ENCODE measurements around the gene HS6ST2.

DNA sequence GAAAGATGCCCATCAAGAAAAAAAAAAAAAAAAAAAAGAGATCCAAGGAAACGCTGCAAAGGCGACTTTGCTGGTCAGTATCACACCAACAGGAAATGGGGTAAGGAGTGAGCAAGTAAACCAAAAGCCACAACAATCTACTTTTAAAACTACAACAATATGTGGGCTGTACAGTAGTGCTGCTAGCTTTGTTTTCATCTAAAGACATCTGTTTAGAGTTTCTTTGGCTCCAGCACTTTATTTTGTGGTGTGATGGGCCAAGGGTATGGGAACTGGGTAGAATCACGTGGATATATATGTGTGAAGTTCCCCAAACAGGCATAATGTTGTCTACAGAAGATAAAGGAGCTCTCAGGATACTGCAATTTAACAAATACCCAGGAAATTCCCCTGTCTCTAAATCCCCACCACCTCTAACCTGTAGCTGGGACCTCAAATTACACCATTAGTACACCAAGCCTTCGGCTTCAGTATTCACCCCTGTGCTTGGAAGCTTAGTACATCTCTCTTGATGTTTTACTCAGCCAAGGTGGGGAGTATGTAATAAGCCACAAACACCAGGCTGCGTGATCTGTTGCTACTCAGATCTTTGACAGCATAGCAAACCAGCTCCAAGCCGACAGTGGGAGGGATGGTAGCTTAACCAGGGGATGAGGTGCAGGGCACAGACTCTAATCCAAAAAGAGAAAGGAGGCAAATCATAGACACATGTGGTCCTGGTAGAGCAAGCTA lies 207.9 kb downstream of the HS6ST2 start:
- TF ChIP-seq, protein P1, sequence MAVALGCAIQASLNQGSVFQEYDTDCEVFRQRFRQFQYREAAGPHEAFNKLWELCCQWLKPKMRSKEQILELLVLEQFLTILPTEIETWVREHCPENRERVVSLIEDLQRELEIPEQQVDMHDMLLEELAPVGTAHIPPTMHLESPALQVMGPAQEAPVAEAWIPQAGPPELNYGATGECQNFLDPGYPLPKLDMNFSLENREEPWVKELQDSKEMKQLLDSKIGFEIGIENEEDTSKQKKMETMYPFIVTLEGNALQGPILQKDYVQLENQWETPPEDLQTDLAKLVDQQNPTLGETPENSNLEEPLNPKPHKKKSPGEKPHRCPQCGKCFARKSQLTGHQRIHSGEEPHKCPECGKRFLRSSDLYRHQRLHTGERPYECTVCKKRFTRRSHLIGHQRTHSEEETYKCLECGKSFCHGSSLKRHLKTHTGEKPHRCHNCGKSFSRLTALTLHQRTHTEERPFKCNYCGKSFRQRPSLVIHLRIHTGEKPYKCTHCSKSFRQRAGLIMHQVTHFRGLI (tag by site-specific recombination; IDR thresholded peaks at IDR 0.05) = no peak
- TF ChIP-seq ZNF266 (tag by site-specific recombination; IDR thresholded peaks at IDR 0.05; ENCODE audit: low read depth) (no peak), ZNF24 (tag by site-specific recombination; IDR thresholded peaks at IDR 0.05) (no peak), CTCF (tag by site-specific recombination; IDR thresholded peaks at IDR 0.05) (no peak), ZNF202 (tag by site-specific recombination; IDR thresholded peaks at IDR 0.05; ENCODE audit: borderline replicate concordance) (no peak), ZBTB7A (tag by site-specific recombination; IDR thresholded peaks at IDR 0.05; ENCODE audit: low read depth) (no peak), ZNF423 (tag by site-specific recombination; IDR thresholded peaks at IDR 0.05) (no peak), ZNF324 (tag by site-specific recombination; IDR thresholded peaks at IDR 0.05) (no peak)
- TF ChIP-seq, protein P2, sequence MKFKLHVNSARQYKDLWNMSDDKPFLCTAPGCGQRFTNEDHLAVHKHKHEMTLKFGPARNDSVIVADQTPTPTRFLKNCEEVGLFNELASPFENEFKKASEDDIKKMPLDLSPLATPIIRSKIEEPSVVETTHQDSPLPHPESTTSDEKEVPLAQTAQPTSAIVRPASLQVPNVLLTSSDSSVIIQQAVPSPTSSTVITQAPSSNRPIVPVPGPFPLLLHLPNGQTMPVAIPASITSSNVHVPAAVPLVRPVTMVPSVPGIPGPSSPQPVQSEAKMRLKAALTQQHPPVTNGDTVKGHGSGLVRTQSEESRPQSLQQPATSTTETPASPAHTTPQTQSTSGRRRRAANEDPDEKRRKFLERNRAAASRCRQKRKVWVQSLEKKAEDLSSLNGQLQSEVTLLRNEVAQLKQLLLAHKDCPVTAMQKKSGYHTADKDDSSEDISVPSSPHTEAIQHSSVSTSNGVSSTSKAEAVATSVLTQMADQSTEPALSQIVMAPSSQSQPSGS (tag by site-specific recombination; IDR thresholded peaks at IDR 0.05; ENCODE audit: low read depth) = no peak
- TF ChIP-seq, protein P3, sequence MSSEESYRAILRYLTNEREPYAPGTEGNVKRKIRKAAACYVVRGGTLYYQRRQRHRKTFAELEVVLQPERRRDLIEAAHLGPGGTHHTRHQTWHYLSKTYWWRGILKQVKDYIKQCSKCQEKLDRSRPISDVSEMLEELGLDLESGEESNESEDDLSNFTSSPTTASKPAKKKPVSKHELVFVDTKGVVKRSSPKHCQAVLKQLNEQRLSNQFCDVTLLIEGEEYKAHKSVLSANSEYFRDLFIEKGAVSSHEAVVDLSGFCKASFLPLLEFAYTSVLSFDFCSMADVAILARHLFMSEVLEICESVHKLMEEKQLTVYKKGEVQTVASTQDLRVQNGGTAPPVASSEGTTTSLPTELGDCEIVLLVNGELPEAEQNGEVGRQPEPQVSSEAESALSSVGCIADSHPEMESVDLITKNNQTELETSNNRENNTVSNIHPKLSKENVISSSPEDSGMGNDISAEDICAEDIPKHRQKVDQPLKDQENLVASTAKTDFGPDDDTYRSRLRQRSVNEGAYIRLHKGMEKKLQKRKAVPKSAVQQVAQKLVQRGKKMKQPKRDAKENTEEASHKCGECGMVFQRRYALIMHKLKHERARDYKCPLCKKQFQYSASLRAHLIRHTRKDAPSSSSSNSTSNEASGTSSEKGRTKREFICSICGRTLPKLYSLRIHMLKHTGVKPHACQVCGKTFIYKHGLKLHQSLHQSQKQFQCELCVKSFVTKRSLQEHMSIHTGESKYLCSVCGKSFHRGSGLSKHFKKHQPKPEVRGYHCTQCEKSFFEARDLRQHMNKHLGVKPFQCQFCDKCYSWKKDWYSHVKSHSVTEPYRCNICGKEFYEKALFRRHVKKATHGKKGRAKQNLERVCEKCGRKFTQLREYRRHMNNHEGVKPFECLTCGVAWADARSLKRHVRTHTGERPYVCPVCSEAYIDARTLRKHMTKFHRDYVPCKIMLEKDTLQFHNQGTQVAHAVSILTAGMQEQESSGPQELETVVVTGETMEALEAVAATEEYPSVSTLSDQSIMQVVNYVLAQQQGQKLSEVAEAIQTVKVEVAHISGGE (tag by site-specific recombination; conservative IDR thresholded peaks at IDR 0.05; ENCODE audit: low read depth) = no peak
